ENCODE results near the gene PICALM. TPM values are rescaled to one million over a fixed set of nuclear protein-coding genes. Genes with fewer than 3 reads are reported as not detected.

The PICALM gene
- total and polyA plus RNA-seq, 9 of the 15 experiments (the other 6 are each of a cell fraction or from before 2014, with no cell fraction given): 41.3 to 990 (median 309) TPM

- TF ChIP-seq E2F1 (CRISPR knock-in tag; IDR thresholded peaks at IDR 0.05): no peak
- no peak for TF ChIP-seq TRIM25 (IDR thresholded peaks at IDR 0.05; ENCODE audit: borderline replicate concordance)
- no peak for TF ChIP-seq ZMIZ1 (IDR thresholded peaks at IDR 0.05; ENCODE audit: low read depth in 2 of 2, low read length in 2 of 2)
- TF ChIP-seq ZNF766 (CRISPR knock-in tag; conservative IDR thresholded peaks at IDR 0.05): 0 out of 2 replicates have a peak, but pooled peaks have one; percentile 30
- TF ChIP-seq FOXO4 (CRISPR knock-in tag; IDR thresholded peaks at IDR 0.05): no peak
- TF ChIP-seq E2F4 (CRISPR knock-in tag; IDR thresholded peaks at IDR 0.05; ENCODE audit: low read depth): no peak
- no peak for TF ChIP-seq ZNF263 (CRISPR knock-in tag; IDR thresholded peaks at IDR 0.05; ENCODE audit: borderline replicate concordance)
- no peak for TF ChIP-seq PRMT5 (CRISPR knock-in tag; IDR thresholded peaks at IDR 0.05)
- TF ChIP-seq U2AF1 (optimal IDR thresholded peaks at IDR 0.05; ENCODE audit: low read depth, low read length): no peak
- TF ChIP-seq ESRRA (IDR thresholded peaks at IDR 0.05; ENCODE audit: borderline replicate concordance, low read depth): no peak
- no peak for TF ChIP-seq ETS2 (tag; IDR thresholded peaks at IDR 0.05; ENCODE audit: borderline replicate concordance, poor library complexity, severe bottlenecking)
- TF ChIP-seq FOXK1 (CRISPR knock-in tag; IDR thresholded peaks at IDR 0.05; ENCODE audit: borderline replicate concordance): no peak
- TF ChIP-seq PREB (CRISPR knock-in tag; IDR thresholded peaks at IDR 0.05): no peak
- TF ChIP-seq HNRNPLL (IDR thresholded peaks at IDR 0.05; ENCODE audit: low read depth, low read length, poor library complexity, severe bottlenecking): no peak
- TF ChIP-seq BACH1 (tag; IDR thresholded peaks at IDR 0.05): no peak
These were observed 40.2 kb upstream of the PICALM start (continued) for GRCh38 chr11:86108890-86109638.

Measured in K562 (cell line).